Neutrophil (primary cell): ENCODE data around the gene PGBD4.
A peak's percentile ranks its signal among the peaks of the same experiment; 100 is the strongest.

Source experiments
- H3K27ac ChIP-seq: fragments of 200-600 bp; sonication (generic); 2 replicates; pipeline ENCODE4 v1.5.1; 2016; ENCODE audit warnings: mild to moderate bottlenecking, moderate library complexity
- H3K27me3 ChIP-seq: fragments of 200-600 bp; sonication (generic); 2 replicates; pipeline ENCODE4 v1.6.0; 2016; ENCODE audit warnings: mild to moderate bottlenecking
- H3K36me3 ChIP-seq: fragments of 200-600 bp; sonication (generic); 2 replicates; pipeline ENCODE4 v1.5.1; 2017
- H3K4me1 ChIP-seq, 2 experiments: fragments of 200-600 bp in 1 of 2; sonication (generic) in 1 of 2; 1 replicate in 1 of 2; 2 replicates in 1 of 2; pipeline versions ENCODE4 v1.5.1 to v1.6.1; 2013 to 2016; ENCODE audit warnings: low read depth in 1 of 2, low read length in 1 of 2, mild to moderate bottlenecking in 1 of 2, moderate library complexity in 1 of 2; ENCODE audit not compliant: control insufficient read depth in 1 of 2, insufficient read depth in 1 of 2
- H3K4me3 ChIP-seq, 2 experiments: fragments of 200-600 bp in 1 of 2; sonication (generic) in 1 of 2; 1 replicate in 1 of 2; 2 replicates in 1 of 2; pipeline ENCODE4 v1.5.1; 2013 to 2016; ENCODE audit warnings: low read depth in 1 of 2, low read length in 1 of 2, mild to moderate bottlenecking in 1 of 2, moderate library complexity in 1 of 2
- H3K9me3 ChIP-seq: fragments of 200-600 bp; sonication (generic); 2 replicates; pipeline ENCODE4 v1.5.1; 2016
- TF ChIP-seq, protein P1 (sequence below): fragments of 200-600 bp; sonication (generic); IDR thresholded peaks from 2 replicates; pipeline ENCODE4 v1.5.1; 2016; ENCODE audit warnings: antibody characterized with exemption

The PGBD4 gene

DNA sequence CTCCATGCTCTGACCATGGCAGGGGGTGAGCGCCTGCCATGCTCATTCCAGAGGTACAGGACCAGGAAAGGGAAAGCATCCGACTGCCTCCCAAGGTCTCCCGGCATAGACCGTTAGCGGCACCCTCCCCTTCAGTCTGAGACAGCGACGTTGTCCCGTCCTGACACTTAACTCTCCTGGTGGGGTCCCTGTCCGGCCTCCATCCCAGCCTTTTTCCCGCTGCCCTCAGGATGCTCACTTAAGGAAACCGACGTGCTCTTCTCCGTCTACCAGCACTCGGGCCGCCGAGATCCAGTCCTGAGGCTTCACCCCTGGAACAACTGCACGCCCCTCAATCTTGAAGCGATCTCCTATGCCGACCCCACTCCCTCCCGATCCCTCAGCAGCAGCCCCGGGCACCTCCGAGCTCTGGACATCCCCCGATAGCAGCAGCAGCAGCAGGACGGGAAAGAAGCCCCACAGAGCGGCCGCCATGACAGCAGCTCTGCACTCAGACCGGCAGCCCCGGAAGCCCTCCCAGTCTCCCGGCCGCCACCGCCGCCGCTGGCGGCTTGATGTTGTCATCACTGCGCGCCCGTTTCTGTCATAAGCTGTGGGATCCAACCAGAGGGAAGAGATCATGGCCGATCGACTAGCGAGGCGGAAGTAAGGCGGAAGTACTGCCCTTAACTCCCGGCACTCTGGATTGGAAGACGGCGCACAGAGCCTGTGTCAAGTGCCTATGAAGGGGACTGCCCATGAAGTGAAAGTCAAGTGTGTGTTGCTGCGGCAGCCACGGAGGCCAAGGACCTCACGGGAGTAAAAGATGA, at the start of gene PGBD4, which contains the start of gene EMC7:
PGBD4 (plus strand) TSS at position 718 of the 809 bp plus-strand sequence. CDS start 449 bp downstream, outside the sequence.
EMC7 (minus strand) TSS at position 497 of the 809 bp plus-strand sequence; CDS start at position 474, 23 bp downstream.
- H3K27ac ChIP-seq: peak within 1 kb of the TSS; percentile 89
- TF ChIP-seq, protein P1, sequence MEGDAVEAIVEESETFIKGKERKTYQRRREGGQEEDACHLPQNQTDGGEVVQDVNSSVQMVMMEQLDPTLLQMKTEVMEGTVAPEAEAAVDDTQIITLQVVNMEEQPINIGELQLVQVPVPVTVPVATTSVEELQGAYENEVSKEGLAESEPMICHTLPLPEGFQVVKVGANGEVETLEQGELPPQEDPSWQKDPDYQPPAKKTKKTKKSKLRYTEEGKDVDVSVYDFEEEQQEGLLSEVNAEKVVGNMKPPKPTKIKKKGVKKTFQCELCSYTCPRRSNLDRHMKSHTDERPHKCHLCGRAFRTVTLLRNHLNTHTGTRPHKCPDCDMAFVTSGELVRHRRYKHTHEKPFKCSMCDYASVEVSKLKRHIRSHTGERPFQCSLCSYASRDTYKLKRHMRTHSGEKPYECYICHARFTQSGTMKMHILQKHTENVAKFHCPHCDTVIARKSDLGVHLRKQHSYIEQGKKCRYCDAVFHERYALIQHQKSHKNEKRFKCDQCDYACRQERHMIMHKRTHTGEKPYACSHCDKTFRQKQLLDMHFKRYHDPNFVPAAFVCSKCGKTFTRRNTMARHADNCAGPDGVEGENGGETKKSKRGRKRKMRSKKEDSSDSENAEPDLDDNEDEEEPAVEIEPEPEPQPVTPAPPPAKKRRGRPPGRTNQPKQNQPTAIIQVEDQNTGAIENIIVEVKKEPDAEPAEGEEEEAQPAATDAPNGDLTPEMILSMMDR: peak; percentile 17
- H3K9me3 ChIP-seq: no peaks in the 10 kb centered on the region
- peaks cover 22 to 26% of the 10 kb centered on the region in 2 experiments for H3K4me1 ChIP-seq
- H3K4me3 ChIP-seq: peak within 1 kb of the TSS; percentile 92 to 98
- H3K36me3 ChIP-seq: no peaks in the 10 kb centered on the region
- no peaks in the 10 kb centered on the region for H3K27me3 ChIP-seq

GRCh38 chr15:34054081-34054707, 47.7 kb upstream of the PGBD4 start:
- no peak overlapping the region for H3K4me3 ChIP-seq
- TF ChIP-seq, protein P1: no peak
- H3K27ac ChIP-seq: no peak overlapping the region
- H3K36me3 ChIP-seq: no peaks in the 10 kb centered on the region
- H3K9me3 ChIP-seq: no peaks in the 10 kb centered on the region
- H3K27me3 ChIP-seq: no peaks in the 10 kb centered on the region
- H3K4me1 ChIP-seq: no peaks in the 10 kb centered on the region

DNA sequence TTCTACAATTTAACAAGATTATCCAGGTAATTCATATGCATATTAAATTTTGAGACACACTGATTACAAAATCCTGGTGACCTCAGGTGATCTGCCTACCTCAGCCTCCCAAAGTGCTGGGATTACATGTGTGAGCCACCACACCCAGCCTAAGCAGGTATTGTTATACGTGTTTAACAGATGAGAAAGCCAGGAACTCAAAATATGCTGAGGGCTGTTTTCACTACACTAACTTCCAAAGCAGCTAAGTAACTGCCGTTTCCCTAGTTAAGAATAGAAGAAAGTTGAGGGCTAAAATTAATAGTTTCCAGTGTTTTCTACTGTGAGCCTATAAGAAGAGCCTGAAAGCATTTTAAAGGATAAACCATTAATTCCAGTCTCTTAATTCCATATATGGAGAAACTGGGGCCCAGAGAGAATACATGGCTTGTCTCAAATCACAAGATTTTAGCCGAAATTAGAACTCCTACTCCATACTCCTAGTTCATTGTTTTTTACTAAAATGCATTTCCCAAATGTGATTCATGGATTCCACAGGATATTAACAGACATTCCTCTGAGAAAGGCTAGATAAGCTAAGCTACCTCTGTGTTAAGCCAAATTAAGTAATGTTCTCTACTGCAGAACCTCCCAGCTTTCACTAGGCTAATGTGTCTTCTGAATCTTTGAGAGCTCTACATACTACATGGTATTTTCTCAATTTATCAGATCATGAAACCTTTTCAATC, 45.9 kb upstream of the PGBD4 start:
- TF ChIP-seq, protein P1: no peak
- no peaks in the 10 kb centered on the region for H3K4me1 ChIP-seq
- H3K36me3 ChIP-seq: no peaks in the 10 kb centered on the region
- no peak overlapping the region for H3K4me3 ChIP-seq
- H3K27me3 ChIP-seq: no peaks in the 10 kb centered on the region
- no peaks in the 10 kb centered on the region for H3K9me3 ChIP-seq
- no peak overlapping the region for H3K27ac ChIP-seq

DNA sequence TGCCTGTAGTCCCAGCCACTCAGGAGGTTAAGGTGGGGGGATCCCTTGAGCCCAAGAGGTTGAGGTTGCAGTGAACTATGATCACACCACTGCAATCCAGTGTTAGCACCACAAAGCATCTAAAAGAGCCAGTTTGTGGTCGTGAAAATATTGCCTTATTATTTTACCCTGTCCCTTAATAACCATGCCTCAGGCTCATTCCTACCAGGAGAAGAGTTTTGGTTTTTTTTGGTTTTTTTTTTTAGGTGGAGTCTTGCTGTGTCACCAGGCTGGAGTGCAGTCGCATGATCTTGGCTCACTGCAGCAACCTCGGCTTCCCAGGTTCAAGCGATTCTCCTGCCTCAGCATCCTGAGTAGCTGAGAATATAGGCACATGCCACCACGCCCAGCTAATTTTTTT, 45.0 kb upstream of the PGBD4 start:
- Histone ChIP-seq H3K36me3 (no peaks in the 10 kb centered on the region), H3K27me3 (no peaks in the 10 kb centered on the region), H3K27ac (no peak overlapping the region), H3K4me1 (no peaks in the 10 kb centered on the region), H3K9me3 (no peaks in the 10 kb centered on the region), H3K4me3 (no peak overlapping the region)
- TF ChIP-seq, protein P1: no peak

DNA sequence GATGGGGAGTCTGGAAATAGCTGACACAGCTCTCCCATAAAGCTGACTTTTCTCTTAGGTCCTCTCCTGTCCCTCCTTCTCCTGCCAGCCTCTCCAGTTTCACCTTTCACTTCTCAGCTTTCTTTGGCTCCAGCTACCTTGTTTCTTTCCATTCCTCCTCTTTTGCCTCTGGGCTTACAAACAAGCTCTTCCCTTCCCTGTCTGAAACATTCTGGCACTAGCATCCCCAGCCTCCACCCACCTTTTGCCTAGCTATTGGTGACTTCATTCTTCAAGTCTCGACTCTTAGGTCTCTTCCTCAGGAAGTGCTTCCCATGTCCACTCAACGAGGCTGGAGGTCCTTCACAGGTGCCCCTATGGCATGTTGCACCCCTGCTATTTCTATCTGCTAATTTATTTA, 42.4 kb upstream of the PGBD4 start:
- no peaks in the 10 kb centered on the region for H3K27me3 ChIP-seq
- no peaks in the 10 kb centered on the region for H3K9me3 ChIP-seq
- no peak overlapping the region for H3K4me3 ChIP-seq
- H3K27ac ChIP-seq: no peak overlapping the region
- H3K36me3 ChIP-seq: no peaks in the 10 kb centered on the region
- no peaks in the 10 kb centered on the region for H3K4me1 ChIP-seq
- TF ChIP-seq, protein P1: no peak
